Activated CD8-positive, alpha-beta T cell treated with anti-CD3 and anti-CD28 coated beads for 36 hours (primary cell): ENCODE measurements around the gene SLC25A26. TPM values are rescaled to one million over a fixed set of nuclear protein-coding genes. Genes with fewer than 3 reads are reported as not detected.

Experiments used
- ATAC-seq: fragments of 200-7000 bp; cut with Tn5 transposase; one replicate; pipeline ENCODE4 v1.10.0; 2021; ENCODE audit warnings: mild to moderate bottlenecking, moderate library complexity
- CTCF ChIA-PET: fragments of 350-600 bp; sonication (Branson Sonifier 250); formaldehyde crosslinking; loops from one replicate; lab custom pipeline; 2021; ENCODE audit warnings: antibody characterized with exemption; lab: Charles Lee
- POLR2A ChIA-PET: fragments of 350-600 bp; sonication (Branson Sonifier 250); formaldehyde crosslinking; loops from one replicate; lab custom pipeline; 2021; ENCODE audit warnings: antibody characterized with exemption; lab: Charles Lee
- DNase-seq: peaks from one replicate; pipeline ENCODE4 v3.0.0-alpha.2; 2020
- H3K27ac Mint-ChIP-seq: one replicate; pipeline ENCODE4 v1.8.0; 2021; ENCODE audit warnings: mild to moderate bottlenecking, mixed read lengths
- H3K27me3 Mint-ChIP-seq: one replicate; pipeline ENCODE4 v1.8.0; 2021; ENCODE audit warnings: mixed read lengths
- H3K36me3 Mint-ChIP-seq: one replicate; pipeline ENCODE4 v1.8.0; 2021; ENCODE audit warnings: low read depth, mixed read lengths
- H3K4me1 Mint-ChIP-seq: one replicate; pipeline ENCODE4 v1.8.0; 2021; ENCODE audit warnings: low read depth, mixed read lengths
- H3K4me3 Mint-ChIP-seq: one replicate; pipeline ENCODE4 v1.8.0; 2021; ENCODE audit warnings: mild to moderate bottlenecking, moderate library complexity, mixed read lengths
- H3K9me3 Mint-ChIP-seq: one replicate; pipeline ENCODE4 v1.8.0; 2021; ENCODE audit warnings: mixed read lengths
- CTCF ChIP-seq: fragments of 200-600 bp; IDR thresholded peaks from one replicate; pipeline ENCODE4 v1.8.0; 2022; ENCODE audit warnings: antibody characterized with exemption, mild to moderate bottlenecking
- intact Hi-C: fragments of 100-400 bp; cut with micrococcal nuclease; formaldehyde crosslinking; loops from one replicate; pipeline ENCODE4 v1.10.0; 2022
- total RNA-seq, 2 experiments: library from RNA; stranded (reverse); gene quantifications; one replicate each; pipeline ENCODE4 v1.2.3, GENCODE V29; 2021

The SLC25A26 gene
- total RNA-seq, 2 experiments from 2014 or later = 28.5 to 31.0 TPM

- ATAC-seq = no peak
- H3K9me3 Mint-ChIP-seq = no peaks in the 10 kb centered on the region
- DNase-seq = no peak
- peaks cover 2% of the 10 kb centered on the region for H3K36me3 Mint-ChIP-seq
- ChIA-PET POLR2A (no interaction called here), CTCF (interaction anchor here (6.7 kb wide), 1 partner anchor 420 kb away, joined by 38 read pairs; no protein-coding TSS in a partner anchor)
- TF ChIP-seq CTCF = no peak
- no peak overlapping the region for H3K4me3 Mint-ChIP-seq
- intact Hi-C loops = no loop called here
- peaks cover 3% of the 10 kb centered on the region for H3K4me1 Mint-ChIP-seq
- H3K27me3 Mint-ChIP-seq = no peaks in the 10 kb centered on the region
- H3K27ac Mint-ChIP-seq = no peak overlapping the region
These were observed 181.9 kb downstream of the SLC25A26 start for GRCh38 chr3:66402596-66403290.

- no peak for TF ChIP-seq CTCF
- POLR2A ChIA-PET = no interaction called here
- Mint-ChIP-seq H3K4me3 (no peak overlapping the region), H3K27ac (no peak overlapping the region), H3K27me3 (no peaks in the 10 kb centered on the region), H3K9me3 (no peaks in the 10 kb centered on the region), H3K4me1 (peaks cover 2% of the 10 kb centered on the region), H3K36me3 (no peaks in the 10 kb centered on the region)
- ATAC-seq (no peak), DNase-seq (no peak)
- intact Hi-C loops = no loop called here
- CTCF ChIA-PET = interaction anchor here (6.7 kb wide), 1 partner anchor 419 kb away, joined by 38 read pairs; no protein-coding TSS in a partner anchor
These were observed 182.7 kb downstream of the SLC25A26 start for GRCh38 chr3:66403323-66403990.

- no peak for TF ChIP-seq CTCF
- intact Hi-C loops = no loop called here
- no peak for ATAC-seq
- no peak for DNase-seq
- ChIA-PET POLR2A (no interaction called here), CTCF (interaction anchor here (1.6 to 6.7 kb wide), 2 partner anchors 150 to 418 kb away, joined by 6 to 38 read pairs; no protein-coding TSS in a partner anchor)
- H3K27ac Mint-ChIP-seq = no peak overlapping the region
- H3K4me3 Mint-ChIP-seq = no peak overlapping the region
- no peaks in the 10 kb centered on the region for H3K27me3 Mint-ChIP-seq
- peaks cover 1% of the 10 kb centered on the region for H3K36me3 Mint-ChIP-seq
- H3K9me3 Mint-ChIP-seq = no peaks in the 10 kb centered on the region
- H3K4me1 Mint-ChIP-seq = peaks cover 2% of the 10 kb centered on the region
These were observed 183.4 kb downstream of the SLC25A26 start for GRCh38 chr3:66404197-66404596.

- no peaks in the 10 kb centered on the region for H3K27me3 Mint-ChIP-seq
- H3K27ac Mint-ChIP-seq = no peak overlapping the region
- H3K4me3 Mint-ChIP-seq = no peak overlapping the region
- H3K36me3 Mint-ChIP-seq = peaks cover 1% of the 10 kb centered on the region
- ATAC-seq (no peak), DNase-seq (no peak)
- H3K4me1 Mint-ChIP-seq = peaks cover 2% of the 10 kb centered on the region
- no peaks in the 10 kb centered on the region for H3K9me3 Mint-ChIP-seq
- intact Hi-C loops = loop anchor here (5.0 kb wide), 1 partner anchor 97 kb away; the partner anchor contains the start of gene LRIG1
- ChIA-PET CTCF (interaction anchor here (1.6 to 6.7 kb wide), 2 partner anchors 151 to 417 kb away, joined by 6 to 38 read pairs; no protein-coding TSS in a partner anchor), POLR2A (no interaction called here)
- TF ChIP-seq CTCF = no peak
These were observed 184.3 kb downstream of the SLC25A26 start for GRCh38 chr3:66404903-66405700.
